Activated CD8-positive, alpha-beta memory T cell treated with anti-CD3 and anti-CD28 coated beads for 24 hours (primary cell): ENCODE data around the gene ETV2.
"Not testable (repeated sequence)": the region's sequence is repeated elsewhere in the genome, so short reads cannot be mapped to it uniquely, and the experiment has no call there.

Source experiments
- DNase-seq: peaks from one replicate; pipeline ENCODE4 v3.0.0-alpha.2; 2020

The ETV2 gene

GRCh38 chr19:35641515-35642151 is at the start of gene ETV2:
Gene ETV2 (plus strand): TSS chr19:35641745. CDS start chr19:35642461, 716 bp downstream.
- DNase-seq: peak; percentile 77

GRCh38 chr19:35592226-35592625 is 49.3 kb upstream of the ETV2 start:
- peak; percentile 60 for DNase-seq

GRCh38 chr19:35595026-35595425 is 46.5 kb upstream of the ETV2 start:
- not testable (repeated sequence) for DNase-seq

GRCh38 chr19:35595928-35596327 is 45.6 kb upstream of the ETV2 start:
- no peak for DNase-seq

GRCh38 chr19:35596366-35596999 is 45.1 kb upstream of the ETV2 start:
- no peak for DNase-seq

GRCh38 chr19:35601971-35602370 is 39.6 kb upstream of the ETV2 start:
- no peak for DNase-seq

- not testable (repeated sequence) for DNase-seq
Observed at GRCh38 chr19:35604436-35604835, 37.1 kb upstream of the ETV2 start.

GRCh38 chr19:35607170-35607569 is 34.4 kb upstream of the ETV2 start:
- DNase-seq: not testable (repeated sequence)

GRCh38 chr19:35607661-35608060 is 33.9 kb upstream of the ETV2 start:
- no peak for DNase-seq

- DNase-seq: no peak
Observed at GRCh38 chr19:35608251-35608650, 33.3 kb upstream of the ETV2 start.

GRCh38 chr19:35609851-35610353 is 31.6 kb upstream of the ETV2 start:
- DNase-seq: no peak

- DNase-seq: no peak
Observed at GRCh38 chr19:35612224-35612558, 29.4 kb upstream of the ETV2 start.

- peak; percentile 99 for DNase-seq
Observed at GRCh38 chr19:35612559-35613321, 28.8 kb upstream of the ETV2 start, which contains the start of gene HAUS5. Gene HAUS5 (plus strand): TSS chr19:35612735. CDS start chr19:35612795, 60 bp downstream.

- DNase-seq: no peak
Observed at GRCh38 chr19:35613574-35613973, 28.0 kb upstream of the ETV2 start.

GRCh38 chr19:35615036-35615435 is 26.5 kb upstream of the ETV2 start:
- no peak for DNase-seq

- no peak for DNase-seq
Observed at GRCh38 chr19:35618857-35619256, 22.7 kb upstream of the ETV2 start.

- DNase-seq: no peak
Observed at GRCh38 chr19:35619290-35619923, 22.1 kb upstream of the ETV2 start.

- no peak for DNase-seq
Observed at GRCh38 chr19:35620001-35620400, 21.5 kb upstream of the ETV2 start.

- DNase-seq: no peak
Observed at GRCh38 chr19:35621708-35622107, 19.8 kb upstream of the ETV2 start.

- DNase-seq: no peak
Observed at GRCh38 chr19:35622750-35623149, 18.8 kb upstream of the ETV2 start.

- DNase-seq: no peak
Observed at GRCh38 chr19:35623327-35624010, 18.1 kb upstream of the ETV2 start.

- DNase-seq: no peak
Observed at GRCh38 chr19:35628264-35628564, 13.3 kb upstream of the ETV2 start.
